Measurements from ENCODE around the gene USP49.

DNA sequence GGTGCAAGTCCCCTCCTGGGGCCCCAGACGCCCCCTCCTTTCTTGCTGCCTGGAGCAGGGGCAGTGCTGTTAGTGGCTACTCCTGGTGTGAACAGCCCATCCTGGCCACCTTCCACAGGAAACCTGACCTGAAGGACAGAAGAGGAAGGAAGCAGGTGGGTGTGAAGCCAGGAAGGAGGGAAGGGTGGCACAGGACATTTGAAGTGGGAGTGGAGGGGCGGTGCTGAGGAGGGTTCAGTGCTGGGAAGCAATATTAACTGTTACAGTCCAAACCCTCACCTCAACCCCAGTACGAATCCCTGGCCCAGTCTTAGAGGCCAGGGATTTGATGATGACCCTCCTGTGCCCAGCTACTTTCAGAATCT lies 113.8 kb downstream of the USP49 start:
- TF ChIP-seq, protein P1, sequence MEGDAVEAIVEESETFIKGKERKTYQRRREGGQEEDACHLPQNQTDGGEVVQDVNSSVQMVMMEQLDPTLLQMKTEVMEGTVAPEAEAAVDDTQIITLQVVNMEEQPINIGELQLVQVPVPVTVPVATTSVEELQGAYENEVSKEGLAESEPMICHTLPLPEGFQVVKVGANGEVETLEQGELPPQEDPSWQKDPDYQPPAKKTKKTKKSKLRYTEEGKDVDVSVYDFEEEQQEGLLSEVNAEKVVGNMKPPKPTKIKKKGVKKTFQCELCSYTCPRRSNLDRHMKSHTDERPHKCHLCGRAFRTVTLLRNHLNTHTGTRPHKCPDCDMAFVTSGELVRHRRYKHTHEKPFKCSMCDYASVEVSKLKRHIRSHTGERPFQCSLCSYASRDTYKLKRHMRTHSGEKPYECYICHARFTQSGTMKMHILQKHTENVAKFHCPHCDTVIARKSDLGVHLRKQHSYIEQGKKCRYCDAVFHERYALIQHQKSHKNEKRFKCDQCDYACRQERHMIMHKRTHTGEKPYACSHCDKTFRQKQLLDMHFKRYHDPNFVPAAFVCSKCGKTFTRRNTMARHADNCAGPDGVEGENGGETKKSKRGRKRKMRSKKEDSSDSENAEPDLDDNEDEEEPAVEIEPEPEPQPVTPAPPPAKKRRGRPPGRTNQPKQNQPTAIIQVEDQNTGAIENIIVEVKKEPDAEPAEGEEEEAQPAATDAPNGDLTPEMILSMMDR (IDR thresholded peaks at IDR 0.05; ENCODE audit: insufficient read depth, low read length), result no peak
- TF ChIP-seq, protein P2, sequence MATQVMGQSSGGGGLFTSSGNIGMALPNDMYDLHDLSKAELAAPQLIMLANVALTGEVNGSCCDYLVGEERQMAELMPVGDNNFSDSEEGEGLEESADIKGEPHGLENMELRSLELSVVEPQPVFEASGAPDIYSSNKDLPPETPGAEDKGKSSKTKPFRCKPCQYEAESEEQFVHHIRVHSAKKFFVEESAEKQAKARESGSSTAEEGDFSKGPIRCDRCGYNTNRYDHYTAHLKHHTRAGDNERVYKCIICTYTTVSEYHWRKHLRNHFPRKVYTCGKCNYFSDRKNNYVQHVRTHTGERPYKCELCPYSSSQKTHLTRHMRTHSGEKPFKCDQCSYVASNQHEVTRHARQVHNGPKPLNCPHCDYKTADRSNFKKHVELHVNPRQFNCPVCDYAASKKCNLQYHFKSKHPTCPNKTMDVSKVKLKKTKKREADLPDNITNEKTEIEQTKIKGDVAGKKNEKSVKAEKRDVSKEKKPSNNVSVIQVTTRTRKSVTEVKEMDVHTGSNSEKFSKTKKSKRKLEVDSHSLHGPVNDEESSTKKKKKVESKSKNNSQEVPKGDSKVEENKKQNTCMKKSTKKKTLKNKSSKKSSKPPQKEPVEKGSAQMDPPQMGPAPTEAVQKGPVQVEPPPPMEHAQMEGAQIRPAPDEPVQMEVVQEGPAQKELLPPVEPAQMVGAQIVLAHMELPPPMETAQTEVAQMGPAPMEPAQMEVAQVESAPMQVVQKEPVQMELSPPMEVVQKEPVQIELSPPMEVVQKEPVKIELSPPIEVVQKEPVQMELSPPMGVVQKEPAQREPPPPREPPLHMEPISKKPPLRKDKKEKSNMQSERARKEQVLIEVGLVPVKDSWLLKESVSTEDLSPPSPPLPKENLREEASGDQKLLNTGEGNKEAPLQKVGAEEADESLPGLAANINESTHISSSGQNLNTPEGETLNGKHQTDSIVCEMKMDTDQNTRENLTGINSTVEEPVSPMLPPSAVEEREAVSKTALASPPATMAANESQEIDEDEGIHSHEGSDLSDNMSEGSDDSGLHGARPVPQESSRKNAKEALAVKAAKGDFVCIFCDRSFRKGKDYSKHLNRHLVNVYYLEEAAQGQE (IDR thresholded peaks at IDR 0.05; ENCODE audit: insufficient replicate concordance, low read depth), result no peak
